Measurements from ENCODE around the gene ZFP64.
A peak's percentile ranks its signal among the peaks of the same experiment; 100 is the strongest.

The ZFP64 gene

DNA sequence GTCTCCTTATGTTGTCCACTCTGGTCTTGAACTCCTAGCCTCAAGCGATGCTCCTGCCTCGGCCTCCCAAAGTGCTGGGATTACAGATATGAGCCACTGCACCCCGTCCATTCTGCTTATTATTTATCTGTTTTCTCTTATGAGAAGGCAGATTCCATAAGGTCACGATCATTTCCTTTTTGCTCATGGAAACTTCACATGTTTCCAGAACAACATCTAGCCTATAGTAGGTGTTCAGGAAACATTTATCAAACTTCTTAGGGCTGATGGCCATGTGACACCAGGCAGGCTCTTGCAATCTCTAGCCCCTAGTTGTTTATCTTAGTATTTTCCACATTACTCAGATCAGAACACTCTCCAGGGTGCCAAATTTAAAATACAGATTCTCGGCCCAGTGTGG is 61.2 kb downstream of the ZFP64 start:
- DNase-seq, result no peak
- in situ Hi-C loops (cut with HindIII; ENCODE audit: low pct_ligation_motif_present, low pct_unique_long_range_greater_than_20kb, low sequenced_read_pairs), result no loop called here

DNA sequence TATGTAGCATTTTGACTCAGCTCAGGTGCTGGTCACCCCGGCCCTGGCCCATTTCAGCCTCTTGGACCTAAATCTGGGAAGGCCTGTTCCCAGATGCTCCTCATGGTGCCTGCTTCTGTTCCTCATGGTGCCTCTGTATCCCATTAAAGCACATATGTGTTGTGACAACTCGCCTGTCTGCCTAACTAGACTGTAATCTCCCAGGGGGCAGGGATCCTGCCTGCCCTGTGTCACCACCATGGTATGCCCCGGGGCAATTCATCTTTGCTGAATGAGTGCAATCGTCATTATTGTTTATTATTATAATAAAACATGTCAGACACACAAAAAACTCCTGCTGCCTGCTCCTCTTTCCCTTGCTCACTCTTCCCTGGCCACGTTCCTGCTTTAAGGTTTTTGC is 62.0 kb downstream of the ZFP64 start:
- in situ Hi-C loops (cut with HindIII; ENCODE audit: low pct_ligation_motif_present, low pct_unique_long_range_greater_than_20kb, low sequenced_read_pairs), result no loop called here
- DNase-seq, result no peak

DNA sequence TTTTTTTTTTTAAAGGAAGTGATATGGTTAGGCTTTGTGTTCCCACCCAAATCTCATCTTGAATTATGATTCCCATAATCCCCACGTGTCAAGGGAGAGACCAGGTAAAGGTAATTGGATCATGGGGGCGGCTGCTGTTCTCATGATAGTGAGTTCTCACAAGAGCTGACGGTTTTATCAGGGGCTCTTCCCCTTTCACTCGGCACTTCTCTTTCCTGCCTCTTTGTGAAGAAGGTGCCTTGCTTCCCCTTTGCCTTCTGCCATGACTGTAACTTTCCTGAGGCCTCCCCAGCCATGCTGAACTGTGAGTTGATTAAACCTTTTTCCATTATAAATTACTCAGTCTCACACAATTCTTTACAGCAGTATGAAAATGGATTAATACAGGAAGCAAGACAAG is 64.3 kb downstream of the ZFP64 start:
- in situ Hi-C loops (cut with HindIII; ENCODE audit: low pct_ligation_motif_present, low pct_unique_long_range_greater_than_20kb, low sequenced_read_pairs), result no loop called here
- no peak for DNase-seq

DNA sequence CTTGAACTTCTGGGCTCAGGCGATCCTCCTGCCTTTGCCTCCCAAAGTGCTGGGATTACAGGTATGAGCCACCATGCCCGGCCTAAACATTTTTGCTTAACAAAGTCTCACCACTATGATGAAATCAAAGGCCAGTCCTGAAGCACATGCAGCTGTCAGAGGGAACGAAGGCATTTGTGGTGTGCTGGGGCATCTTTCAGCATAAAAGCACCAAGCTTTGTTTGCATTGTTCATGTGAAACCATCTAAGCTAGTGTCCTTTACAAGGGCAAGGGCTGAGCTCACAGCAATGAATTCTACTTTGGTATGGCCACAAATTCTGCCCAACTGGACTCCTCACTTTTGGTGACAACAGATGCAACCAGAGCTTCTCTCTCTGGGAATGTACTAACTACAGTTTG is 66.8 kb downstream of the ZFP64 start:
- no peak for DNase-seq
- in situ Hi-C loops (cut with HindIII; ENCODE audit: low pct_ligation_motif_present, low pct_unique_long_range_greater_than_20kb, low sequenced_read_pairs), result no loop called here

DNA sequence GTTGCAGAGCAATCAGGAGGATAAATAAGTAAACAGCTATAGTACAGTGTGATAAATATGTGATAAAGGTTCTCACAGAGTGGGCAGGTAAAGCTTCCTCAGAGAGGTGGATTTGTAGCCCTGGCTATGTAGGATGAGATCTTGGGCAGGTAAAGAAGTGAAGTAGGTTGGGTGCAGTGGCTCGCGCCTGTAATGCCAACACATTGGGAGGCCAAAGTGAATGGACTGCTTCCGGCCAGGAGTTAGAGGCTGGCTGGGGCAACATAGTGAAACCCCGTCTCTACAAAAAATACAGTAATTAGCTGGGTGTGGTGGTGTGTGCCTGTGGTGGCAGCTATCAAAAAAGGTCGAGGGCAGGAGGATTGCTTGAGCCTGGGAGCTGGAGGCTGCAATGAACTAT is 72.9 kb downstream of the ZFP64 start:
- in situ Hi-C loops (cut with HindIII; ENCODE audit: low pct_ligation_motif_present, low pct_unique_long_range_greater_than_20kb, low sequenced_read_pairs), result no loop called here
- no peak for DNase-seq

DNA sequence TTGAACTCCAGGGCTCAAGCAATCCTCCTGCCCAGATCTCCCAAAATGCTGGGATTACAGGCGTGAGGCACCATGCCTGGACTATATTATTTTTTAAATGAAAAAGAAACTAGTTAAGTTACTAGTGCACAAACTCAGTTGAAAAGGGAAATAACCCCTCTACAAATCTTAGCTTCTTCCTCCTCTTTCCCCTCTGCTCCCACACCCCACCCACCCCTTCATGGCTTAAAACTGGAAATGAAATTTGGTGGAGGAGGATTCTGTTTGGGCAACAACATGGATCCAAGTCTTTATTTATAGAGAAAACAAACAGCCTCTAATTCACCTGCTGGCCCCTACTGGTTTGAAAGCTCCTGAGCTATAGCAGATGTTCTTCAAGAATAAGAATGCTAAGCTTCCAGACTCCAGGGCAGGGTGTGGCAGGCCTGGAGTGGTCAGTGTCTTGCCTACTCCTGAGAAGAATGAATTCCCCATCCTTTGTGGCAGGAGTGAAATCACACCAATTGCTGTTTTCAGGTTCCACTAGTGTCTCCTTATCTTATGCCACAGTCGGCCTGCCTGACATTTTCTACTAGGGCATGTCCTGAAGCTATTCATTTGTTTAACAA is 73.5 kb downstream of the ZFP64 start:
- DNase-seq, result no peak
- in situ Hi-C loops (cut with HindIII; ENCODE audit: low pct_ligation_motif_present, low pct_unique_long_range_greater_than_20kb, low sequenced_read_pairs), result no loop called here

DNA sequence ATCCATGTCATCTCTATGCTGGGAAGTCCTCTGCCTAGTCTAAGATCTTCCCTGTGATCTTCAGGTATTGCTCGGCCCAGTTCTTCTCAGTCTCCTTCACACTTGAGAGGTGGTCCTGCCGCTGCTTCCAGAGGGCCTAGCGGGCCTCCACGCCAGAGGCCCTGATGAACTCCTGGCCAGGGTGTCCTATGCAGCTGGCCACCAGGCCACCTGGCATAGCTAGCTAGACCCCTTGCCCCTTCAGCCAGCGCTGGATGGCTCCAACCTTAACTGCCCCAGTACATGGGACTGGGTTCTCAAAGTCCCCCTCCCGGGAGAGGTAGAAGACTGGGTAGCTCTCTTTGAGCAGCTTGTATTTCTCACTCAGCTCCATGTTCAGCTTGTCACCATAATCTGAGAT is 81.1 kb downstream of the ZFP64 start:
- no peak for DNase-seq
- in situ Hi-C loops (cut with HindIII; ENCODE audit: low pct_ligation_motif_present, low pct_unique_long_range_greater_than_20kb, low sequenced_read_pairs), result no loop called here

DNA sequence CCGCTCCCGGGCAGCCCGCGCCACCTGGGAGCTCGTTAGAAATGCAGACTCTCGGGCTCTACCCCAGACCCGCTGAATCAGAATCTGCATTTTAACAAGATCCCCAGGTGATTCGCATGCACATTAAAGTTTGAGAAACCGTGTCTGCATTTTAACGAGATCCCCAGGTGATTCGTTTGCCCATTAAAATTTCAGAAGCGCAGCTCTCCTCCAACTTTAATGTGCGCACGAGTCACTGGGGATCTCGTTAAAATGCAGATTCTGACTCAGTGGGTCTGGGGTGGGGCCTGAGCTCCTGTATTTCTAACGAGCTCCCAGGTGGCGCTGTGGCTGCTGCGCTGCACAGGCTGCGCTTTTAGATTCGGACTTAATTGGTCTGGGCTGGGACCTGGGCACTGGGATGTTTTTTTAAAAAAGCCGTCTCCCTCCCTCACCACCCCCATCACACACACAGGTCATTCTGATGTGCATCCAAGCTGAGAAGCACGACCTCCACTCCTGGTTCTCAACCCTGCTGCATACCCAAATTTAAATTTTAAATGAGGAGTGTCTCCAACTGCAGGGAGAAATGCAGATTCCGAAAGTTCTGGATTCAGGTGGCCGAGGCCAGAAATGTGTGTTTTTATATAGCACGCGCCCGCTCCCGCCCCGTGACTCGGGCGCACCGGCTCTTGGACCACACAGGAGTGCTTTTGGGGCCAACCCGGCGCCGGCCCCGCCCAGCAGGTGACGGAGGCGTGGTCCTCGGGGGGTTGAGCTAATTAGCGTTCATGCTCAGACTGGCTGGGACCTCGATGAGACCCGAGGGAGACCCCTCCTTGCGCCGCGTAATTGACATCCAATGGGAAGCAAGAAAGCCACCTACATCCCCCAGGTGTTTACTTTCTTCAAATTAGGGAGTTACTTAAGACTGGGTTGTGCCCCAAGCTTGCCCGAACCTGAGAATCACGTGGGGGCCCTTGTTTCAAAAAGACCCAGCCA is 85.8 kb downstream of the ZFP64 start:
- in situ Hi-C loops (cut with HindIII; ENCODE audit: low pct_ligation_motif_present, low pct_unique_long_range_greater_than_20kb, low sequenced_read_pairs), result no loop called here

DNA sequence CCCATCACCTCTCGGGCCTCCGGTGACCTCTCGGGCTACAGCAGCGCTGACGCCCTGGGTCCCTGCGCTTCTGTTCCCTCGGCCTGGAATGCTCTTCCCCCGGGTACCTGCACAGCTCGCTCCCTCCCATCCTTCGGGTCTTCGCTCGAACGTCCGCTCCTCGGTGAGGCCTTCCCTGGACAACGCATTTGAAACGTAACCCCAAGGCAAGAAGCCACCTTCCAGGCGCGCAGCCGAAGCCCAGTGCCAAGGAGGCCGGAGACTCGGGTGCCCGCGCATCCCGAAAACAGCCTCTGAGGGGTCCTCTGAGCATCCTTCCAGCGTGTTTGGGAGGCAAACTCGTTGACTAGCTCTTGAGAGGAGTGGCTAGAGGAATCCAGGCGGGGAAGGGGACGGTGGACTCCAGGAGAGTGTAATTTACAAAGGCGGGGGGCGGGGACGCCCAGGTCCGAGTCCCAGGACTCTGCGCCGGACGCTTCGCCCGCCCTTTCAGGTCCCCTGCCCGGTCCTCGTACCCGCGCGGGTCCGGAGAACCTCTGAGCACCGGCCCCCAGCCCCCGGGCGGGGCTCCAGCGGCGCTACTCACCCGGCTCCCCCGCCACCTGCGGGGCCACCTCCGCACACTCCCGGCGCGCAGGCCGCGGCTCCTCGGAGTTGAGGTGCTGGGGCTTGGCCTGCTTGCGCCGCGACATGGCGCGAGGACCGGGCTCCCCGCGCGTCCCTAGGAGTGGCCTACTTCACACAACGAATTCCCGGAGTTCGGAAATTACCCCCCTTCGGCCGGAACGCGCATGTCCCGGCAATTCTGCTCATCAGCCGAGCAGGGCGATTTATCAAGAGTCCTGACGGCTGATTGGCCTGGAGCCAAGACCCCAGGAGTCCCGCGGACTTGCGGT is 86.8 kb downstream of the ZFP64 start:
- in situ Hi-C loops (cut with HindIII; ENCODE audit: low pct_ligation_motif_present, low pct_unique_long_range_greater_than_20kb, low sequenced_read_pairs), result no loop called here
- DNase-seq, result peak; percentile 49

More for the DNA sequence above, 85.8 kb downstream of the ZFP64 start:
- peak; percentile 58 for DNase-seq

DNA sequence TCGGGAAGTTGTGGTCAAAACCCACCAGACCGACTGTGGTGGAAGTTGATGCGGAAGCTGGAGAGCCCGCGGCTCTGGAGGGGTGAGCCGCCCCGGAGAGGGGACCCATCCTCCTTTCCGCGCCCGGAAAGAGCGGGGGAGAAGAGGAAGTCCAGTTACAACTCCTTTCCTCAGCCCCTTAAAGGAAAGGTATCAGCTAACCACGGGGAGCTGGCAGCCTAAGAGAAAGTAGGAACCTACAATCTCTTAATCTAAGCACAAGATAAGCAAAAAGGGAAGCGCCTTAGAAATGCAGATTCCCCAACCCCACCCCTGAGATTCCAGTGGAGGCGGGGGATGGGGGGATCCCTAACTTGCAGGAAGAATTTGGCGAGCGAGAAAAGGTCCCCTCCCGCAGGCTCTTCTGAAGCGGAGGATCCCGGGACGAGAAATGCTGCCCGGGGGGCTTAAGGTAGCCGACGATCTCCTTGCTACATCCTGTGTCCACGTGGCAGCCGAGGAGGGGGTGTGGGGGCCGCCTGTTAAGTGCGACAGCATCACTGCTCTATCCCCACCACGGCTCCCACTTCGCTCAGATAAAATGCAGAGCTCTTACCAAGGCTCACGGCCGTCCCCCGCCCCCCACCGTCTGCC is 87.5 kb downstream of the ZFP64 start:
- no peak for DNase-seq
- in situ Hi-C loops (cut with HindIII; ENCODE audit: low pct_ligation_motif_present, low pct_unique_long_range_greater_than_20kb, low sequenced_read_pairs), result no loop called here

DNA sequence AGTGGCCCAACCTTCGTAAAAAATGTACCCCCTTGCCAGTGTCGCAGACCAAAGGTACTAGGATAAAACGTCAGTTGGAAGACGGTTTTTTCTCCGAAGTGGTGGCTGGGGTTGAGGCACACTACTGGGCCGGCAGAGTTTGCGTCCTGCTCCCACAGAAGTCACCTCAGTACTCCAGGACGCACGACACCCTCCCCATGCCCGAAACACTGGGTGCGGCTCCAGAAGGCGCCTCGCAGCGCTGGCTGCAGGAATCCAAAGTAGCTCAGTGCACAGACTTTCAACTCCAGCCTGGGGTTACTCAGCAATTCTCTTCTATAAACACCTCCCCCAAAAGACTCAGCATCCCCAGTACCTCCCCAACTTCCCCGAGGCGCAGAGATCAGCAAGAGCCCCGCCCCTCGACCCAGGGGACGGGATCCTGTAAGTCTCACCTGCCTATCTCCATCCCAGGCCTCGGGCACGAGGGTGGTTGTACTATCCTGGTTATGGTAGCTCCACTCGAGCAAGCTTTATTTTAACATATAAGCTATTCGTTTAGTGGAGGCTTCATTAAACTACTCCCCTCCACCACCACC is 88.2 kb downstream of the ZFP64 start:
- in situ Hi-C loops (cut with HindIII; ENCODE audit: low pct_ligation_motif_present, low pct_unique_long_range_greater_than_20kb, low sequenced_read_pairs), result no loop called here
- no peak for DNase-seq

DNA sequence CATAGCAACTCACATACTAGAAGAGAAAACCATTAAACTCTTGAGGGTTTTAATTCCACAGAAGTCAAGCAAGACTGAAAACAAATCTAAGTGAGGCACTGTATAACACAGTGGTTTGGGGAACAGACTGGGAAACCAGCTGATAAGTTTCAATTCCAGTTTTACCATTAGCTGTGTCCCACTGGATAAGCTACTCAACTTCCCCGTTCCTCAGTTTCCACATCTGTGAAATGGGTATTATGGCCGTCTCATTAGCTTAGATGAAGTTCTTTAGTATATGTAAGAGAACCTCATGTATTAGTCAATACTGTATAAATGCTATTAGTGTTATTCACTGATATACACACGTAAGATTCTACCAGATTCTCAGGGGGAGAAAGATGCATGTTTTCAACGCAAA is 89.0 kb downstream of the ZFP64 start:
- no peak for DNase-seq
- in situ Hi-C loops (cut with HindIII; ENCODE audit: low pct_ligation_motif_present, low pct_unique_long_range_greater_than_20kb, low sequenced_read_pairs), result no loop called here

DNA sequence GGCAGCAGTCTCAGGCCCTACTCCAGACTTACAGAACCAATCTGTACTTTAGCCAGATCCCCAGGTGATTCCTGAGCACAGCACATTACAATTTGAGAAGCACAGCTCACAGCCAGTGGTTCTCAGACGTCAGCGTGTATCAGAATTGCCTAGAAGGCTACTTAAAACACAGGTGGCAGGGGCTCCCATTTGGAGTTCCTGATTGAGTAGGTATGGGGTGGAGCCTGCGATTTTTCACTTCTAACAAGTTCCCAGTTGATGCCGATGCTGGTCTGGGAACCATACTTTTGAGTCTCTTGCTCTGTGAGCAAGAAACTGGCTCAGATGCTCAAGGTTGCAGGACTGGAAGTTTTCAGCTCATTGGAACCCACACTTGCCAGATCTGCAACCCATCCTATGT is 89.5 kb downstream of the ZFP64 start:
- DNase-seq, result no peak
- in situ Hi-C loops (cut with HindIII; ENCODE audit: low pct_ligation_motif_present, low pct_unique_long_range_greater_than_20kb, low sequenced_read_pairs), result no loop called here

Data from ACHN (cell line).